Activated CD4-positive, alpha-beta memory T cell treated with anti-CD3 and anti-CD28 coated beads, Interleukin-2, amount 10 ng/mL, durations not matched to agents 7 days and 5 days (primary cell): ENCODE results near the gene TNNI2. TPM values are rescaled to one million over a fixed set of nuclear protein-coding genes. Genes with fewer than 3 reads are reported as not detected.

Source experiments
- CTCF ChIA-PET: fragments of 350-600 bp; sonication (Branson Sonifier 250); formaldehyde crosslinking; loops from one replicate; lab custom pipeline; 2021; ENCODE audit warnings: antibody characterized with exemption, inconsistent platforms; lab: Charles Lee
- POLR2A ChIA-PET: fragments of 350-600 bp; sonication (Branson Sonifier 250); formaldehyde crosslinking; loops from one replicate; lab custom pipeline; 2021; ENCODE audit warnings: antibody characterized with exemption; lab: Charles Lee
- DNase-seq: peaks from one replicate; pipeline ENCODE4 v3.0.0-alpha.2; 2020
- H3K27ac Mint-ChIP-seq: one replicate; pipeline ENCODE4 v1.8.0; 2021; ENCODE audit warnings: mild to moderate bottlenecking, mixed read lengths
- H3K27me3 Mint-ChIP-seq: one replicate; pipeline ENCODE4 v1.8.0; 2021; ENCODE audit warnings: mixed read lengths
- H3K36me3 Mint-ChIP-seq: one replicate; pipeline ENCODE4 v1.8.0; 2021; ENCODE audit warnings: low read depth, mixed read lengths
- H3K4me1 Mint-ChIP-seq: one replicate; pipeline ENCODE4 v1.8.0; 2021; ENCODE audit warnings: mixed read lengths
- H3K4me3 Mint-ChIP-seq: one replicate; pipeline ENCODE4 v1.8.0; 2021; ENCODE audit warnings: mild to moderate bottlenecking, mixed read lengths
- H3K9me3 Mint-ChIP-seq: one replicate; pipeline ENCODE4 v1.8.0; 2021; ENCODE audit warnings: mixed read lengths
- total RNA-seq, 2 experiments: library from RNA; stranded (reverse); gene quantifications; one replicate each; pipeline ENCODE4 v1.2.3, GENCODE V29; 2021

TNNI2 gene
- total RNA-seq, 2 experiments from 2014 or later = 0.38 to 0.60 TPM

DNA sequence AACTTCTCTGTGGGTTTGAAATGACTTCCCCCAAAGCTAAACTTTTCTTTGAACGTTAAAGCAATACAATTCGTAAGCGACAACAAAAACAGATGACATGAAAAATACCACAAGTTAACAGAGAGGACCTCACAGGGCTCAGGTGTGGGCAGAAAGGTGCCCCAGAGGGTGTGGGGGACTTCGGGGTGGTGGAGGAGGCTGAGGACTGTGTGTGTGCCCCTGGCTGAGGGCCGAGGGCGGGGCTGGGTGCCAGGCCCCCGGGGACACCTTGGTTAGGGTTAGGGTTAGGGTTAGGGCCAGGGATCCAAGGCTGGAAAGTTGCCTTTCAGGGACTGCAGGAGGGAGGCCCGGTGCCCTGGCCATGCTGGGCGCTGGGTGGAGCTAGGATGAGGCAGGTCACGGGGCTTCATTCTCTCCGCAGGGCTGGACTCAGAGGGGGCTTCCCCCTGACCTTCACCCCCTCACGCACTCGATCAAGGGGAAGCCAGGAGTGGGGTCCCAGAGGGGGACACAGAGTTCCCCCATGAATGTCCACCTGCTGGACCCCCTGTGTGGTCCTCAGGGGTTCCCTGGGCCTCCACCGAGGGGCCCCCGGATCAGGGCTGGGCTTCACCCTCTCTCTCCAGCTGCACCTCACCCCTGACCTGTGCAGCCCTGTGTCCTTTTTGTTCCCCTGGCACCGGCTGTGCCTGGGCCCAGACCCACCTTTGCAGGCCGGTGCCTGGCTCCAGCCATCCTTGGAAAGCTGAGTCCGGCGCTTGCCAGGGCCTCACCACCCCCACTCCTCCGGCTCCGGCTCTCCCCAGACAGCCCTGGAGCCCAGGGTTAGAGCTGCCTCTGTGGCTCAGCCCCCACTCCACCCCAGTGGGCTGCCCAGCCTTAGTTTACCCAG lies 7.0 kb downstream of the TNNI2 start:
- H3K36me3 Mint-ChIP-seq = no peaks in the 10 kb centered on the region
- H3K27ac Mint-ChIP-seq = peak overlapping the region; percentile 93
- H3K9me3 Mint-ChIP-seq = no peaks in the 10 kb centered on the region
- peaks cover 2% of the 10 kb centered on the region for H3K27me3 Mint-ChIP-seq
- ChIA-PET POLR2A (interaction anchor here (1.2 to 1.5 kb wide), 3 partner anchors 11 to 102 kb away, joined by 3 to 5 read pairs (median 3); no protein-coding TSS in a partner anchor), CTCF (interaction anchor here (0.9 to 1.3 kb wide), 2 partner anchors 36 to 306 kb away, joined by 3 to 4 read pairs; no protein-coding TSS in a partner anchor)
- H3K4me3 Mint-ChIP-seq = no peak overlapping the region
- DNase-seq = no peak
- H3K4me1 Mint-ChIP-seq = peaks cover 72% of the 10 kb centered on the region

- Mint-ChIP-seq H3K9me3 (no peaks in the 10 kb centered on the region), H3K4me1 (peaks cover 79% of the 10 kb centered on the region), H3K36me3 (no peaks in the 10 kb centered on the region), H3K27me3 (peaks cover 2% of the 10 kb centered on the region), H3K4me3 (no peak overlapping the region), H3K27ac (peak overlapping the region; percentile 66)
- DNase-seq = no peak
- ChIA-PET CTCF (interaction anchor here (1.8 to 2.1 kb wide), 2 partner anchors 14 to 36 kb away, joined by 6 to 14 read pairs; no protein-coding TSS in a partner anchor), POLR2A (interaction anchor here (1.2 to 1.5 kb wide), 3 partner anchors 10 to 101 kb away, joined by 3 to 5 read pairs (median 3); no protein-coding TSS in a partner anchor)
Observed at GRCh38 chr11:1846453-1846932, 7.7 kb downstream of the TNNI2 start.

GRCh38 chr11:1847006-1847735 lies 8.4 kb downstream of the TNNI2 start:
- CTCF ChIA-PET = interaction anchor here (0.7 to 2.1 kb wide), 6 partner anchors 14 to 634 kb away, joined by 3 to 14 read pairs (median 4); no protein-coding TSS in a partner anchor
- no peaks in the 10 kb centered on the region for H3K36me3 Mint-ChIP-seq
- POLR2A ChIA-PET = interaction anchor here (0.7 to 1.5 kb wide), 3 partner anchors 9 to 42 kb away, joined by 3 to 5 read pairs (median 3); no protein-coding TSS in a partner anchor
- H3K27me3 Mint-ChIP-seq = peaks cover 2% of the 10 kb centered on the region
- peaks cover 86% of the 10 kb centered on the region for H3K4me1 Mint-ChIP-seq
- no peaks in the 10 kb centered on the region for H3K9me3 Mint-ChIP-seq
- no peak overlapping the region for H3K4me3 Mint-ChIP-seq
- DNase-seq = no peak
- peak overlapping the region; percentile 66 for H3K27ac Mint-ChIP-seq

DNA sequence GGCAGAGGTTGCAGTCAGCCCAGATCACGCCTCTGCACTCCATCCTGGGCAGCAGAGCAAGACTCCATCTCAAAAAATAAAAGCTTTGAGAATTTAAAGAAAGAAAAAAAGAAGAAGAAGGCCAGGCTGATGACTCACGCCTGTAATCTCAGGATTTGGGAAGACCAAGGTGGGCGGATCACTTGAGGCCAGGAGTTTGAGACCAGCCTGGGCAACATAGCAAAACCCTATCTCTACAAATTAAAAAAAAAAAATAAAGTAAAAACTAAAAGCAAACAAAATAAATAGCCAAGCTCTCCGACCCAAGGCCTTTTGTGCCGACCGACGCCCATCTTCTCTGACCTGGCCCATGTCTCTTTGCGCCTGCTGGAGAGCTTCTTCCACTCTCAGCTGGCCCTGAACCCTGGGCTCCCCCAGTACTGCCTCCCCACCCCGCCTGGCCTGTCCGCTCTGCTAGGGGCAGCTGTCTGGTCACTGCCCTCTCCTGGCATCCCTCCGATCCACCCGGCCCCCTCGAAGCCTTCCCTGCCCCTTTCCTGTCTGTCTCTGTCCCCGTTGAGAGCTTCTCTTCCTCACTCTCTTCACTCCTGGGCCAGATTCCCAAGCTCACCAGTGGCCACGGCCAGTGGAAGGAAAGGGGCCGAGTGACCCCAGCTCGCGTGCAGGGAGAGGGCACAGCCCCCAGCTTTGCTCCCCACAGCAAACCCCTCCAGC lies 9.3 kb downstream of the TNNI2 start:
- no peak overlapping the region for H3K4me3 Mint-ChIP-seq

DNA sequence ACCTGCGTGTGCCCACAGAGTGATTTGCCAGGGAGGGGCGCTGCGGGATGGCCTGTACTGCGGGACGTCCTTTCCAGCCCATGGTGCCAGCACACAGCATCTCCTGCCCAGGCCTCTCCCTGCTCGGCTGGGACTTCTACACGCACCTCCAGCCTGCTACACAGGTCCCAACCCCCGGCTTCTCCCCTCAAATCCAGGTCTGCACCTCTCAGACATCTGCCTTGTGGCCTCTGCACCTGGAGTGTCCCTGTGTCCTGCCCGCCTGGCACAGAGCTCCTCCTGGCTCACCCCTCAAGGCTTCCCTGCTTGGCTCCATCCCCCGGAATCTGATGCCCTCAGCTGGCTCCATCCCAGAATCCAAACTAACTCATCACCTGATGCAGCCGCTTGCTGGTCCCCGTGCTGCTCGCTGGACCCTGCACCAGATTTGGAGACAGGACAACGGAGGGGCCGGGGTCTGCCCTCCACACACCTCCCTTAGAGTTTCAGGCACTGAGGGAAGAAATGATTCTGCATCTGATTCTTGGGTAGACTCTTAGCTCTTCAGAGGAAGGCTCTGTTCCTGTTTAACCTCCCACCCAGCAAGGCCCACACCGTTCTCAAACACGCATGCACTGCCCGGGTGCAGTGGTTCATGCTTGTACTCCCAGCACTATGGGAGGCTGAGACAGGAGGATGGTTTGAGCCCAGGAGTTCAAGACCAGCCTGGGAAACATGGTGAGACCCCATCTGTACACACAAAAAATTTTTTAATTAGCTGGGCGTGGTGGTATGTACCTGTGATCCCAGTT lies 10.1 kb downstream of the TNNI2 start:
- Mint-ChIP-seq H3K9me3 (no peaks in the 10 kb centered on the region), H3K4me3 (no peak overlapping the region), H3K27me3 (peaks cover 2% of the 10 kb centered on the region), H3K36me3 (peaks cover 11% of the 10 kb centered on the region), H3K4me1 (peaks cover 83% of the 10 kb centered on the region), H3K27ac (peak overlapping the region; percentile 91)
- no peak for DNase-seq
- ChIA-PET CTCF (interaction anchor here (1.5 to 2.1 kb wide), 2 partner anchors 27 to 34 kb away, joined by 4 to 6 read pairs; no protein-coding TSS in a partner anchor), POLR2A (no interaction called here)

More for the DNA sequence above, 9.3 kb downstream of the TNNI2 start:
- ChIA-PET POLR2A (no interaction called here), CTCF (interaction anchor here (0.7 to 2.1 kb wide), 6 partner anchors 15 to 635 kb away, joined by 3 to 14 read pairs (median 4); no protein-coding TSS in a partner anchor)
- H3K4me1 Mint-ChIP-seq = peaks cover 90% of the 10 kb centered on the region
- H3K36me3 Mint-ChIP-seq = peaks cover 4% of the 10 kb centered on the region
- no peak overlapping the region for H3K27ac Mint-ChIP-seq
- no peak for DNase-seq
- no peaks in the 10 kb centered on the region for H3K9me3 Mint-ChIP-seq
- peaks cover 2% of the 10 kb centered on the region for H3K27me3 Mint-ChIP-seq

- ChIA-PET POLR2A (interaction anchor here (1.0 to 7.1 kb wide), 8 partner anchors 8 to 226 kb away, joined by 3 to 67 read pairs (median 8); partner anchors contain the start of genes MRPL23 and PRR33), CTCF (interaction anchor here (0.7 to 4.4 kb wide), 18 partner anchors 11 to 304 kb away, joined by 3 to 39 read pairs (median 4); no protein-coding TSS in a partner anchor)
- Mint-ChIP-seq H3K27me3 (peaks cover 2% of the 10 kb centered on the region), H3K4me3 (peak overlapping the region; percentile 97), H3K36me3 (peaks cover 22% of the 10 kb centered on the region), H3K4me1 (peaks cover 67% of the 10 kb centered on the region), H3K27ac (peak overlapping the region; percentile 97), H3K9me3 (no peaks in the 10 kb centered on the region)
- no peak for DNase-seq
Observed at GRCh38 chr11:1851468-1852180, 12.8 kb downstream of the TNNI2 start.

DNA sequence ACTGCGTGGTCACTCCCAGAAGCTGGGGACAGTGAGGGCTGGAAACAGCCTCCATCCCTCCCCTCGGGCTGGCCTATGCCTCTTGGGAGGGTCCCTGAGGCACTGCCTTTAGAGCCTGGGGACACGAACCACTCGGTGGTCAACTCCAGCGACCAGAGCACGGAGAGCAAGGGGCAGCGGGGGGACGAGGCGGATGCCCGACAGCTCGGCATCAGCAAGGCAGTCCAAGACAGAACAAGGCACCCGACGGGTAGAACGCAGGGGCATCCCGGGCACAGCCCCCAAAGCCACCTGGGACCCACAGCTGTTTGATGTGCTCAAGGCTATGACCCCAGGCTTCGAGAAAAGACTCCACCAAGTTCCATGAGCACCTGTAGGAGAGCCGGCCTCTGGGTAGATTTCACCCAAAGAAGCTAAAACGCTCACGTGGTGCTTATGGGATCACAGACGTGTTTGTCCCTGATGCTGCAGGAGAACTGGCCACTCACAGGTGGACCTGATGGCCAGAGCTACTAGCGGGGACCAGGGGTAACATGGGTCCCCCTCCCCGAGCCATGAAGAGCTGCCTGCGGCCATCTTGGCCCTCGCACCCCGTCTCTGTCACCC lies 13.6 kb downstream of the TNNI2 start:
- peaks cover 22% of the 10 kb centered on the region for H3K36me3 Mint-ChIP-seq
- H3K27me3 Mint-ChIP-seq = peaks cover 2% of the 10 kb centered on the region
- ChIA-PET CTCF (interaction anchor here (0.9 to 4.4 kb wide), 7 partner anchors 16 to 299 kb away, joined by 3 to 39 read pairs (median 4); no protein-coding TSS in a partner anchor), POLR2A (interaction anchor here (1.0 to 7.1 kb wide), 8 partner anchors 8 to 547 kb away, joined by 3 to 67 read pairs (median 9); partner anchors contain the start of gene PRR33)
- peaks cover 65% of the 10 kb centered on the region for H3K4me1 Mint-ChIP-seq
- peak overlapping the region; percentile 97 for H3K4me3 Mint-ChIP-seq
- no peak for DNase-seq
- peak overlapping the region; percentile 97 for H3K27ac Mint-ChIP-seq
- no peaks in the 10 kb centered on the region for H3K9me3 Mint-ChIP-seq

- Mint-ChIP-seq H3K36me3 (peaks cover 22% of the 10 kb centered on the region), H3K4me1 (peaks cover 63% of the 10 kb centered on the region), H3K27ac (peak within 1 kb of the TSS; percentile 97), H3K27me3 (peaks cover 2% of the 10 kb centered on the region), H3K9me3 (no peaks in the 10 kb centered on the region), H3K4me3 (peak within 1 kb of the TSS; percentile 97)
- ChIA-PET CTCF (interaction anchor here (1.1 to 4.4 kb wide), 11 partner anchors 17 to 298 kb away, joined by 3 to 39 read pairs (median 4); no protein-coding TSS in a partner anchor), POLR2A (interaction anchor here (1.0 to 7.1 kb wide), 12 partner anchors 9 to 547 kb away, joined by 3 to 67 read pairs (median 6); partner anchors contain the start of genes PRR33 and TNNT3)
- peak; percentile 92 for DNase-seq
Observed at GRCh38 chr11:1852877-1853276, 14.1 kb downstream of the TNNI2 start, which contains the start of gene LSP1. Gene LSP1, plus strand, starts transcription at chr11:1853084. Its CDS starts 61 bp downstream, at chr11:1853145.

GRCh38 chr11:1853376-1854131 lies 14.8 kb downstream of the TNNI2 start:
- H3K27me3 Mint-ChIP-seq = peaks cover 2% of the 10 kb centered on the region
- peaks cover 60% of the 10 kb centered on the region for H3K4me1 Mint-ChIP-seq
- H3K27ac Mint-ChIP-seq = peak overlapping the region; percentile 97
- H3K36me3 Mint-ChIP-seq = peaks cover 25% of the 10 kb centered on the region
- no peaks in the 10 kb centered on the region for H3K9me3 Mint-ChIP-seq
- no peak for DNase-seq
- H3K4me3 Mint-ChIP-seq = peak overlapping the region; percentile 97
- ChIA-PET POLR2A (interaction anchor here (1.0 to 7.1 kb wide), 12 partner anchors 9 to 94 kb away, joined by 3 to 67 read pairs (median 6); partner anchors contain the start of genes PRR33 and TNNT3), CTCF (interaction anchor here (0.7 to 4.4 kb wide), 9 partner anchors 17 to 201 kb away, joined by 3 to 39 read pairs (median 4); no protein-coding TSS in a partner anchor)
